ENCODE data around the gene HAP1.
A peak's percentile ranks its signal among the peaks of the same experiment; 100 is the strongest.

- TF ChIP-seq CTCF (conservative IDR thresholded peaks at IDR 0.05) (peak; percentile 86), ZFX (IDR thresholded peaks at IDR 0.05) (no peak)
Measured at GRCh38 chr17:41689497-41690299, 44.7 kb downstream of the HAP1 start.

All from C4-2B (cell line).